Naive thymus-derived CD8-positive, alpha-beta T cell (primary cell): Measurements from ENCODE around the gene NOTCH1. TPM values are rescaled to one million over a fixed set of nuclear protein-coding genes. Genes with fewer than 3 reads are reported as not detected.
A peak's percentile ranks its signal among the peaks of the same experiment; 100 is the strongest.

Experiments
- ATAC-seq, 2 donors: fragments of 150-1000 bp; cut with Tn5 transposase in 1 of 2; sonication (Bioruptor Pico), chemical (Tn5 transposase) in 1 of 2; 1 replicate in 1 of 2; 2 replicates in 1 of 2; pipeline ENCODE4 v1.10.0; 2021; ENCODE audit warnings: mild to moderate bottlenecking in 2 of 2, moderate library complexity in 2 of 2
- POLR2A ChIA-PET: fragments of 350-600 bp; sonication (Branson Sonifier 250); formaldehyde crosslinking; loops from one replicate; lab custom pipeline; 2021; ENCODE audit warnings: antibody characterized with exemption; lab: Charles Lee
- DNase-seq, 10 donors: peaks; one replicate each; pipeline versions ENCODE4 v3.0.0 to v3.0.0-alpha.2; 2020 to 2022
- H3K27ac Mint-ChIP-seq, 10 donors: one replicate each; pipeline ENCODE4 v1.8.0; 2020 to 2022; ENCODE audit warnings: mild to moderate bottlenecking in 10 of 10, mixed read lengths in 10 of 10, moderate library complexity in 4 of 10, inconsistent platforms in 1 of 10
- H3K27me3 Mint-ChIP-seq, 5 donors: one replicate each; pipeline ENCODE4 v1.8.0; 2021 to 2022; ENCODE audit warnings: mixed read lengths in 5 of 5
- H3K36me3 Mint-ChIP-seq, 3 donors: one replicate each; pipeline ENCODE4 v1.8.0; 2020 to 2022; ENCODE audit warnings: mixed read lengths in 3 of 3, mild to moderate bottlenecking in 2 of 3, inconsistent platforms in 1 of 3
- H3K4me1 Mint-ChIP-seq, 4 donors: one replicate each; pipeline ENCODE4 v1.8.0; 2021 to 2022; ENCODE audit warnings: mixed read lengths in 4 of 4
- H3K4me3 Mint-ChIP-seq, 10 donors: one replicate each; pipeline ENCODE4 v1.8.0; 2020 to 2022; ENCODE audit warnings: mild to moderate bottlenecking in 10 of 10, mixed read lengths in 10 of 10, moderate library complexity in 6 of 10, inconsistent platforms in 1 of 10
- H3K9me3 Mint-ChIP-seq, 9 donors: one replicate each; pipeline ENCODE4 v1.8.0; 2020 to 2022; ENCODE audit warnings: mixed read lengths in 9 of 9, mild to moderate bottlenecking in 3 of 9, inconsistent platforms in 1 of 9, moderate library complexity in 1 of 9
- polyA plus RNA-seq, 3 donors: library from polyadenylated mRNA; unstranded; fragments of 300-500 nt; fragmentation: Illumina TruSeq; gene quantifications; one replicate each; pipeline ENCODE4 v1.2.3, GENCODE V29; 2021
- total RNA-seq, 8 experiments: library from RNA in 2 of 8; stranded (reverse) in 2 of 8; gene quantifications; one replicate each; pipeline ENCODE4 v1.2.3 and lab custom pipeline; 2021 to 2026

The NOTCH1 gene
- total and polyA plus RNA-seq, 5 experiments from 2014 or later, result 1.3 to 84.3 (median 5.9) TPM

- no peak overlapping the region for H3K27ac Mint-ChIP-seq
- no peaks in the 10 kb centered on the region for H3K4me1 Mint-ChIP-seq
- DNase-seq (no peak), ATAC-seq (peak in 1 of 2 donors; percentile 9)
- peaks cover 0 to 1% (median 0%) of the 10 kb centered on the region in 5 donors for H3K27me3 Mint-ChIP-seq
- H3K4me3 Mint-ChIP-seq, result no peak overlapping the region
- POLR2A ChIA-PET, result no interaction called here
- no peaks in the 10 kb centered on the region for H3K9me3 Mint-ChIP-seq
- peaks cover 0 to 41% (median 2%) of the 10 kb centered on the region in 3 donors for H3K36me3 Mint-ChIP-seq
Observed at GRCh38 chr9:136513191-136513590, 32.7 kb downstream of the NOTCH1 start.

GRCh38 chr9:136512651-136513071 lies 33.2 kb downstream of the NOTCH1 start:
- Mint-ChIP-seq H3K4me3 (no peak overlapping the region), H3K27ac (no peak overlapping the region), H3K9me3 (no peaks in the 10 kb centered on the region), H3K36me3 (peaks cover 0 to 43% (median 2%) of the 10 kb centered on the region in 3 donors), H3K4me1 (no peaks in the 10 kb centered on the region), H3K27me3 (peaks cover 0 to 1% (median 0%) of the 10 kb centered on the region in 5 donors)
- DNase-seq, result peak in 3 of 10 donors; percentile 16 to 36 (median 19)
- ATAC-seq, result peak; percentile 74 to 75
- POLR2A ChIA-PET, result no interaction called here

GRCh38 chr9:136511670-136512592 lies 33.9 kb downstream of the NOTCH1 start:
- DNase-seq, result no peak
- H3K27me3 Mint-ChIP-seq, result peaks cover 0 to 1% (median 0%) of the 10 kb centered on the region in 5 donors
- no peak overlapping the region for H3K27ac Mint-ChIP-seq
- no peak for ATAC-seq
- peaks cover 0 to 42% (median 2%) of the 10 kb centered on the region in 3 donors for H3K36me3 Mint-ChIP-seq
- H3K4me1 Mint-ChIP-seq, result no peaks in the 10 kb centered on the region
- POLR2A ChIA-PET, result no interaction called here
- no peak overlapping the region for H3K4me3 Mint-ChIP-seq
- no peaks in the 10 kb centered on the region for H3K9me3 Mint-ChIP-seq

- Mint-ChIP-seq H3K9me3 (no peaks in the 10 kb centered on the region), H3K4me3 (no peak overlapping the region), H3K27me3 (peaks cover 0 to 1% (median 0%) of the 10 kb centered on the region in 5 donors), H3K4me1 (no peaks in the 10 kb centered on the region), H3K27ac (peak overlapping the region in 1 of 10 donors; percentile 31), H3K36me3 (peaks cover 0 to 39% (median 2%) of the 10 kb centered on the region in 3 donors)
- DNase-seq, result no peak
- ATAC-seq, result no peak
- POLR2A ChIA-PET, result interaction anchor here (1.0 kb wide), 1 partner anchor 9 kb away, joined by 3 read pairs; no protein-coding TSS in a partner anchor
Observed at GRCh38 chr9:136511144-136511669, 34.6 kb downstream of the NOTCH1 start.

- no peaks in the 10 kb centered on the region for H3K4me1 Mint-ChIP-seq
- H3K27me3 Mint-ChIP-seq, result peaks cover 0 to 1% (median 0%) of the 10 kb centered on the region in 5 donors
- POLR2A ChIA-PET, result interaction anchor here (1.0 kb wide), 1 partner anchor 8 kb away, joined by 3 read pairs; no protein-coding TSS in a partner anchor
- DNase-seq (no peak), ATAC-seq (no peak)
- H3K4me3 Mint-ChIP-seq, result no peak overlapping the region
- peak overlapping the region in 1 of 10 donors; percentile 31 for H3K27ac Mint-ChIP-seq
- H3K9me3 Mint-ChIP-seq, result no peaks in the 10 kb centered on the region
- H3K36me3 Mint-ChIP-seq, result peaks cover 0 to 41% (median 6%) of the 10 kb centered on the region in 3 donors
Observed at GRCh38 chr9:136510561-136510960, 35.3 kb downstream of the NOTCH1 start.

GRCh38 chr9:136509549-136509948 lies 36.3 kb downstream of the NOTCH1 start:
- Mint-ChIP-seq H3K4me3 (no peak overlapping the region), H3K4me1 (no peaks in the 10 kb centered on the region), H3K36me3 (peaks cover 0 to 34% (median 6%) of the 10 kb centered on the region in 3 donors), H3K27ac (no peak overlapping the region), H3K9me3 (no peaks in the 10 kb centered on the region), H3K27me3 (peaks cover 0 to 1% (median 0%) of the 10 kb centered on the region in 5 donors)
- POLR2A ChIA-PET, result interaction anchor here (1.0 kb wide), 1 partner anchor 9 kb away, joined by 3 read pairs; no protein-coding TSS in a partner anchor
- DNase-seq, result no peak
- ATAC-seq, result no peak

- H3K27ac Mint-ChIP-seq, result peak overlapping the region in 1 of 10 donors; percentile 15
- peaks cover 0 to 34% (median 6%) of the 10 kb centered on the region in 3 donors for H3K36me3 Mint-ChIP-seq
Observed at GRCh38 chr9:136508729-136509500, 36.9 kb downstream of the NOTCH1 start.

GRCh38 chr9:136507992-136508375 lies 37.9 kb downstream of the NOTCH1 start:
- ATAC-seq (no peak), DNase-seq (no peak)
- H3K4me1 Mint-ChIP-seq, result no peaks in the 10 kb centered on the region
- H3K27me3 Mint-ChIP-seq, result peaks cover 0 to 1% (median 0%) of the 10 kb centered on the region in 5 donors
- POLR2A ChIA-PET, result interaction anchor here (1.0 to 1.1 kb wide), 3 partner anchors 10 to 18 kb away, joined by 3 read pairs; no protein-coding TSS in a partner anchor
- no peaks in the 10 kb centered on the region for H3K9me3 Mint-ChIP-seq
- H3K36me3 Mint-ChIP-seq, result peaks cover 0 to 34% (median 3%) of the 10 kb centered on the region in 3 donors
- no peak overlapping the region for H3K4me3 Mint-ChIP-seq
- H3K27ac Mint-ChIP-seq, result no peak overlapping the region

More at GRCh38 chr9:136508729-136509500, 36.9 kb downstream of the NOTCH1 start:
- DNase-seq (no peak), ATAC-seq (no peak)
- Mint-ChIP-seq H3K27me3 (peaks cover 0 to 1% (median 0%) of the 10 kb centered on the region in 5 donors), H3K9me3 (no peaks in the 10 kb centered on the region), H3K4me1 (no peaks in the 10 kb centered on the region), H3K4me3 (no peak overlapping the region)
- POLR2A ChIA-PET, result interaction anchor here (1.0 kb wide), 1 partner anchor 10 kb away, joined by 3 read pairs; no protein-coding TSS in a partner anchor

GRCh38 chr9:136507221-136507991 lies 38.4 kb downstream of the NOTCH1 start:
- no peaks in the 10 kb centered on the region for H3K4me1 Mint-ChIP-seq
- no peaks in the 10 kb centered on the region for H3K9me3 Mint-ChIP-seq
- H3K4me3 Mint-ChIP-seq, result no peak overlapping the region
- ATAC-seq (no peak), DNase-seq (no peak)
- peaks cover 0 to 40% (median 3%) of the 10 kb centered on the region in 3 donors for H3K36me3 Mint-ChIP-seq
- POLR2A ChIA-PET, result interaction anchor here (1.0 to 1.1 kb wide), 3 partner anchors 9 to 19 kb away, joined by 3 read pairs; no protein-coding TSS in a partner anchor
- H3K27ac Mint-ChIP-seq, result no peak overlapping the region
- H3K27me3 Mint-ChIP-seq, result peaks cover 0 to 1% (median 0%) of the 10 kb centered on the region in 5 donors

- no peak for DNase-seq
- no peak overlapping the region for H3K4me3 Mint-ChIP-seq
- peaks cover 0 to 39% (median 3%) of the 10 kb centered on the region in 3 donors for H3K36me3 Mint-ChIP-seq
- no peaks in the 10 kb centered on the region for H3K9me3 Mint-ChIP-seq
- no peak overlapping the region for H3K27ac Mint-ChIP-seq
- H3K27me3 Mint-ChIP-seq, result peaks cover 0 to 1% (median 0%) of the 10 kb centered on the region in 5 donors
- ATAC-seq, result no peak
- POLR2A ChIA-PET, result no interaction called here
- H3K4me1 Mint-ChIP-seq, result no peaks in the 10 kb centered on the region
Observed at GRCh38 chr9:136506425-136506824, 39.4 kb downstream of the NOTCH1 start.
